ENCODE measurements around the gene MEG3.

Gene MEG3

GRCh38 chr14:100825713-100826331, at the start of gene MEG3:
TSS of gene MEG3 (plus strand) at chr14:100826118.
- no peak for DNase-seq

- DNase-seq: no peak
Measured at GRCh38 chr14:100776681-100777365, 49.1 kb upstream of the MEG3 start.

- no peak for DNase-seq
Measured at GRCh38 chr14:100777366-100777817, 48.5 kb upstream of the MEG3 start.

- DNase-seq: no peak
Measured at GRCh38 chr14:100777818-100778525, 47.9 kb upstream of the MEG3 start.

- DNase-seq: no peak
Measured at GRCh38 chr14:100778526-100778882, 47.4 kb upstream of the MEG3 start.

DNA sequence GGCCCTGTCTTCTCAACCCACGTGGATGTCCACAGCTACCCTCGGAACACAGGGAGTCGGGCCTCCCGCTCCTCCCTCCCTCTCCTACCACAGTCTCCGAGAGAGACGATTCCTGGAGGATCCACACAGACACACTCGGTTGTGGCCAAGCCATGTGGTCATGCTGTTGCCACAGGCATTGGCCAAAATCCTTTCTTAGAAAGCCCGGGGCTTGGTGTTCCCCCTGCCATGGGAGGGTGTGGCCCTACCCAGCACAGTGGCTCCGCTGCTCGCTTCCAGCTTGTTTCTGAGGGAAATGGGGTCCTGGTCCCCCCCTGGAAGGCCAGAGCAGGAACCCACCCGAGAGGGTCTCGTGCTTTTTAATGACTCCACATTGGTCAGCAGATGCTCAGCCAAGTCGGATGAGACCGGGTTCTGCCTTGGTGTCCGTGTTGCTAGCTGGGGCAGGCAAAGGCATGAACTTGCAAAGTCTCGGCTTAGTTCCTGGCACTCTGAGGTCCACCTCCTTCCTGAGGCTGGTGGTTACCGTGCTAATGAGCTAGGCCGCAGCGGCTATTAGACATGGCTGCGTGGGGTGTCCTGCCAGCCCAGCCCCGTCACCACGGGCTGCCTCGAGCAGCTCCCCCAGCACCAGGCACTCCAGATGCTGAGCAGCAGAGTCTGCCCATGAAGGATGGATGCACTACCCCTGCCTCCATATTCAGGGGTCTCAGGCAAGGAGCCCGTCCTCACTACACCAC, 46.8 kb upstream of the MEG3 start:
- no peak for DNase-seq

GRCh38 chr14:100779691-100780080, 46.2 kb upstream of the MEG3 start:
- no peak for DNase-seq

DNA sequence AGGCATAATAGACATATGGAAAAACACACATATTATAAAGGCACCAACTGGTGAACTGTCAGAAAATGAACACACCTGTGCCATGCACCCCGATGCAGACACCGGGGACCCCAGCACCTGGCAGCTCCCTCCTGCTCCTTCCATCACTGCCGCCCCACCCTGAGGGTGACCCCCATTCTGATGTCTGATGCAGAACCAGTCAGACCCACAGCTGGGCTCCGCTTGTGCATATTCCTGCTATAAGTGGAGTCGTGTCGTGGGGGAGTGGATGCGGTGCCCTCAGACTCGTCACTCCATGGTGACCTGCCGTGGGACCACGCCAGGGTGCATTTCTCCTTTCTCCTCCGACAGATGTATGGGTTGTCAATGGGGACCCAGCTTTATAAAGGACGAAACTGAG, 45.7 kb upstream of the MEG3 start:
- DNase-seq: no peak

- no peak for DNase-seq
Measured at GRCh38 chr14:100780646-100781355, 45.1 kb upstream of the MEG3 start.

GRCh38 chr14:100781952-100782351, 44.0 kb upstream of the MEG3 start:
- no peak for DNase-seq

GRCh38 chr14:100782516-100783320, 43.2 kb upstream of the MEG3 start:
- DNase-seq: no peak

GRCh38 chr14:100783630-100784370, 42.1 kb upstream of the MEG3 start:
- DNase-seq: no peak

DNA sequence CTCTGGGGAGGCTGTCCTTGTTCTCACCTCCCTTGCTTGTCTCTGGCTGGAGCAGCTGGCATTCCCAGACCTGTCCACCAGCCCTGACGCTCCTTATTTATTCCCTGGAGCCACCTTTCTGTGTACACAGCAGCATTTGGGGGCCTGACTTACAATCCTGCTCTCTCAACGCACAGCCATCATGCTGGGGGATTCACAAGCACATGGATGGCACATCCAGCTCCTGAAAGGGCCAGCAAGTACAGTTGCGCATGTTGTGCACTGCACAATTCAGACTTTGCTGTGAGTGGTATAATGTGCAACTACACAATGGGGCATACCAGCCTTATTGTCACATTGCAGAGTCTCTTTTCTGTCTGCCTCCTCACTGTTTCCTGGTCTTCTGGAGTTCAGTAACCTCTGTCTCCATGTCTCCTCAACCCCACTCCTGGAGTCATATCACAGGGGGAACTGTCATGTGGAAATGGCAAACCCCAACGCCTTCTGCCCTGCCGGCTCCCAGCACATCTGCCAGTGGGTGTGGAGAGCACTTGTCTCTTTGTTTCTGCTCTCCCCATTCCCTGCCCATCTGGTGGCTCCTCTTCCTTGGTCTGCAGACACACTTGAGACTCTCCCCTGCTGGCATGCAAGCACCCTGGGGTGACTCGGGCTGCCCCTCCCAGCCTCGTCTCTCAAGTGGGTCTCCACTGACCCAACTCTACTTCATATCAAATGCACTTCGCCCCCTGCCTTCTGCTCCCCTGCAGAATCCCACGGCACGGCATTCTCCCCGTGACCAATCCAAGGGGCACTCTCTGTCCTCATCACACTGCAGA, 41.2 kb upstream of the MEG3 start:
- DNase-seq: no peak

DNA sequence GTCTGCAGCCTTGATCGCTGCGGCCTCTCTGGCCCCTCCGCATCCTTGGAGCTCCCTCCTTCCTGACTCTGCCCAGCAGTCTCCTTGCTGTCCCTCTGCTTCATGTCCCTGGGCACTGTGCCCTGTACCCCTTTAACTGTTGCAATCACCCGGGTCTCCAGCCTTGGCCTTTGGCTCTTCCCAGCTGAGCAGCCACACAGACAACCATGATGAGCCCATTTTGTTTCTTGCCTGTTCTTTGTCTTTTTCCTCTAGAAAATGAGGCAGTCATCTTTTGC, 40.6 kb upstream of the MEG3 start:
- no peak for DNase-seq

DNA sequence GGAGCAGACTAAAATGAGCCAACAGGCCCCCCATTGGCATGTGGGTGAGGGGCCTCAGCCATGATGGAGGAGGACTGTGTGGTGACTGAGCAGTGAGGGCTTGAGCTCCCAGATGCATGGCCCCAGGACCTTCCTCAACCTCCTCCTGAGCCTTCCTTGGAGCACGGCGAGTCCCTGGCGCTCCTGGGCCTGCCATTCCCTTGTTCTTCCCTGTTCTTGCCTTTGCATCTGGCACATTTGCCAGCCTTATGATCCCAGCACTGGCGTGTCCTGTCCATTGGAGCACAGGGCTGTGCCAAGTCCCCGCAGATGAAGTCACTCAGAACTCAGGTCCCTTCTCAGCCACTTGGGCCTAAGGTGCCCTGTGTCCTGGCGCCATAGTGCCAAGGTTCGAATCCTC, 40.3 kb upstream of the MEG3 start:
- DNase-seq: no peak

DNA sequence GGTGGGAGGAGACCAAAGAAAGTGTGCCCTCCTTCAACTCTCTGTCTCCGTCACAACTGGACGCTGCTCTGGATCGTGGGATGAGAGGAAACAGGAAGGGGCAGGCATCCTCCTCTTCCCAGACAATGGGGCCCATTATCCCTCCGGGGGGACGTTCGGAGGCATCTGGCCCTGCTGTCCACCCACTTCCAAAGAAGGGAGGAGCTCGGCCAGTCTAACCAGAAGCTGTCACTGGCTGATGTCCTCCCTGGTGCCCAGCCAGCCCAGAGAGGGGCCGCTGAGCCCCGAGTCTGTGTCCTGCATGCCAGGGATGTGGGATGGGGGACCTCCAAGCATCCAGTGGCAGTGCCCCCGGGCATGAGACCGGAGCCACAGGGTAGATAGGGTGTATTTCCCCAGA, 39.8 kb upstream of the MEG3 start:
- DNase-seq: no peak

DNA sequence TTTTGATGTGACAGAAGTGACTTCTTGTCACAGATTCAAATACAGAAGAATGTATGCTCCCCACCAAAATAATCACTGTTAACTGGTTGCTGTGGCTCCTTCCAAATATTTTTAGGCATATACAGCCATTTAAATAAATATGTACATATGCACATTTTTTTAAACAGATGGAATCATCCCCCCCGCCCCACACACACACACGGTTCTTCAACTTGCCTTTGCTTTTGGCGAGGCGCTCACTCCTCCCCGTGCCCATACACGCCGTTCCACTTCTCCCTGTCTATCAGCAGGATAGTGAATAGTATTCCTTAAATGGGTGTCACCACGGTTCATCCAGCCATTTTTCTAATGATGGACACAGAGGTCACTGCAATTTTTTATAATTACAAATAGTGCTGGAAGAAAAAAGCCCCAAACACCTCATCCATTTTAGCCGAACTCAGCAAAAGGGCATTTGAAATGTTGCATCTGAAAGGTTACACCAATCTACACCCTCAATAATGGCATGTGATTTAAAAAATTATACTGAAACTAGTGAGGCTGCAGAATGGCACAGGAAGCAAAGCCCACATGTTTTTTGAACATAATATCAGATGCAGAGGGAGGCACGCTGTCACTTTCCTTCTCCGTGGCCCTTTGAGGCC, 39.2 kb upstream of the MEG3 start:
- DNase-seq: no peak

- no peak for DNase-seq
Measured at GRCh38 chr14:100787659-100788058, 38.3 kb upstream of the MEG3 start.

DNA sequence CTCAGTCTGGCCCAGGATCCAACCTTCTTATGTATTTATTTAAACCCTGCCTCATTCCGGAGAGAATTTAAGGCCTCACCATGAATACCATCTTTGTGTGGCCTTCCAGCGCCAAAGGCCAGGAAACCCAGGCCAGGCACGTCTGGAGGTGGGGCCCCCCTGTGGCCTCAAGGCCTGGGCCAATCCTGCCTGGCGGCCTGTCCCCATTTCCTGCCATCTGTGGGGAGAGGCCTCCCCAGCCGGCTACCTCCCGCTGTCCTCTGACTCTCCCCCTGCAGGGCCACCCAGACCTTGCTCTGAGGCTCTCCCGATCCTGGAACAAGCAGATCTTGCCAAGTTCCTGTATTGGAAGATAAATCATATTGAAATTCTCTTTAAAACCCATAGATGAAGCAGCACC, 37.4 kb upstream of the MEG3 start:
- DNase-seq: no peak

DNA sequence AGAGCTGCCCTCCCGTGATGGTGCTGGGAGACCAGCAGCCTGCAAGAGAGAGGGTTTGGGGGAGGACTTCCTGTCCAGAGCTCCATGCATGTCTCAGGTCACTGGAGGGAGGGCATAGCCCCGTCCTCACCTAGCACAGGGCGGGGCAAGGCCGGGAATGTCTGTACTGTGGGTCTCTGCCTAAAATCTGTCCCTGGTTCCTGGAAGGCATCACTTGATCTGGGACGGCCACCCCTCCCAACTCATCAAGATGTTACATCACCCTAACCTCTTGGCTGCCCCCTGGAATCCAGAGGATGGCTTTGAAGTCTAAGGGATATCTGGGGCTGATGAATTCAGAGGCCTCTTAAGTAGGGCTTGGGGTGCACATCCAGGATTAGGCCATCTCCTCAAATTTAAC, 37.0 kb upstream of the MEG3 start:
- DNase-seq: no peak
